Occipital lobe (tissue), 2 donors: ENCODE measurements around the gene UBR7. TPM values are rescaled to one million over a fixed set of nuclear protein-coding genes. Genes with fewer than 3 reads are reported as not detected.

Experiments used
- DNase-seq: peaks from one replicate; lab custom pipeline; 2025; lab: John Stamatoyannopoulos, UW
- total RNA-seq: library from RNA; depleted of rRNA; stranded (reverse); fragments of >200 nt; gene quantifications from one replicate; pipeline ENCODE4 v1.2.3, GENCODE V29; 2014

UBR7 gene
- total RNA-seq, 1 donor from 2014 or later, result 56.6 TPM

DNA sequence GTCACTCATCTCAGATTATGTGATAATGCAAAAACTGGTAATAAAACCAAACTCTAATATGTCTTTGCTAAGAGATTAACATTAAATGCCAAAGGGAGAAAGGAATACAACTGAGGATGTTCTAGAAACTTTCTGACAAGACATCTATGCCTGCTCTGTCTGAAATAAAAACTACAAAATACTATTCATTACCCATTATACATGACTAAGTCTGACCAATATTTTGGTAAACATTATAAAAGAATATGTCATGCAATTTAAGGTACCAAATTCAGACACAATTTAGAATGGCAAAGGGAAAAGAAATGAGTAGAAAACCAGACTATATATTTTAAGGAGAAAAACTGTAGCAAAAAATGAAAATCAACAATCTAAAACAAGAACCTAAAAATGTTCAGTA, 39.5 kb downstream of the UBR7 start:
- DNase-seq, result no peak

- no peak for DNase-seq
These were observed 42.2 kb downstream of the UBR7 start for GRCh38 chr14:93249128-93249831.

DNA sequence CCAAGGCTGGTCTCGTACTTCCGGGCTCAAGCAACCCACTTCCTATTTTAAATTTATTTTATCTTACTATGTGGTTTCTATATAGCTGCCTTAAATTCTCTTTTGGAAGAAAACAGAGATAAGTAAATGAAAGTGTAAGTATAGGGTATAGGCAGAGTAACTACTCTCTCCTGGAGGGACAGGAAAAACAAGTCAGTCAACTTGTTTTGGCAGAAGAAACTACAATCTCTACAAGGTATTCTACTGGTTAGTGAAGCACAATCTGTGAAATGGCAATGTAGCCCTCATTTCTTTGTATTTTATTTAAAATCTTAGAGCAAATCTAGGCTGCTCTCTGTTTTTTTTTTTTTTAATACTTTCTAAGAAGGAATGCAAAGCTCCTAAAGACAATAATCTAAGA, 55.4 kb downstream of the UBR7 start:
- no peak for DNase-seq

GRCh38 chr14:93263416-93263815, 56.4 kb downstream of the UBR7 start:
- no peak for DNase-seq

GRCh38 chr14:93266127-93266526, 59.1 kb downstream of the UBR7 start:
- DNase-seq, result no peak

- no peak for DNase-seq
These were observed 60.2 kb downstream of the UBR7 start for GRCh38 chr14:93267149-93267711.

DNA sequence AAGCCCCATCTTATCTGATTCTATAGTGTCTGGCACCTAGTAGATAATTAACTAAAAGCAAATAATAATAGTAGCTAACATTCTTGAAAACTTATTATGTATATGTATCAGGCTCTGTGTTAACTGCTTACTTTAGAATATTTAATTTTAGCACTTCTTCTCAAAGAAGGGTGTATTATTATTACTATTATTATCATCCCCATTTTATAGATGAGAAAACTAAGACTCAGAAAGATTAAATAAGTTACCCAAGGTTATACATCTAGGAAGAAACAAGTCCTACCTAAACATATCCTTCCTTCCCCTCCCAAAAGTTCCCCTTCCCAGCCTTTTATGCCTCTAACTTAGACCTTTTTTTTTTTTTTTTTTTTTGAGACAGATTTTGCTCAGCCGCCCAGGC, 61.4 kb downstream of the UBR7 start:
- DNase-seq, result no peak

GRCh38 chr14:93269341-93270068, 62.4 kb downstream of the UBR7 start:
- DNase-seq, result peak; percentile 14

DNA sequence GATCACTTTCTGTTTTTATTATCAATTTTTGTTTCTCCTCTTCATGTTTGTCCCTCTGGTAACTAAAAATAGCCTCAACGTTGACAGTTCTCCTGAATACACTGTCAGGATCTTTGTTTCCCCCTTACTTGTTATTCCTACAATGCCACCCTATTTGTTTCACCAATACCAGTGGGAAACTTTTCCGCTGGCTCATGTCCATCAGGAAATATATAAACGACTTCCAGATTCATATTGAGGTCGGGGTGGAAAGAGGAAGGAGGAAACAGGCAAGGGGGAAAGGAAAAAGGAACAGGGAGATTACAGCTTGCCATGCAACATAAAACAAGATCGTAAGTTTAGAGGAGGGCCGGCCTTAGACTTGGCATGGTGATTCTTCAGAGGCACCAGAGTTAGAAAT, 64.1 kb downstream of the UBR7 start:
- DNase-seq, result no peak

DNA sequence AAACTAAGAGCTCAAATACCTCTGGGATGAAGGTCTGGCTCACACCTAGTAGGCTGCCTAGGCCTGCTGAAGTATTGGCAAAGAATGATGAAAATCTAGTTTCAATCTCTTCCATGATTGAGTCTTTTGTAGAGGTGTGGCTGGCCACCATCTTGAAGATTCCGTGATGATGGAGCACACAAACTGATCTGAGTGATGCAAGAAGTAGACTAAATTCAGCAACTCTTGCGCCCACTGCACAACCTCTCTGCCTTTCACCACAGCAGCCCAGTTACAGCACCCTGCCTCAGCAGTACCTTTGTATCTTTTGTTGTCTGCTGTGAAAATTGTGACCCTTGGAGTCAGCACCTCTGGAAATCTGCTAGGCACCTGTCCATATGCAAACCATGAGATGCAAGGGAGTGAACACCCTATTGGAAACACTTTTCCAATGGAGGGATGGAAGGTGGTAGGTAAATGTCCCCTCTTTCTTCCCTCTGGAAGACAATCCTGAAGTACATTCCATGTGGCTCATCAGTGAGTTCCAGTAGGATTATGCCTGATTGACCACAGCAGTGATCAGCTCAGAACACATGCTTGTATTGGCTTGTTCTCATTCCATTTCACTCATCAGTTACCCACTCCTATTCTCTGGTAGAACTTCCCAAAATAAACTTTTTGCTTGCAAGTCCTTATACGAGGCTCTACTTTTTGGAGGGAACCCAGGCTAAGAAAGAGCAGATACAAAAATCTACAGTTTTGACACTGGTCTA, 67.2 kb downstream of the UBR7 start:
- no peak for DNase-seq

- DNase-seq, result no peak
These were observed 69.1 kb downstream of the UBR7 start for GRCh38 chr14:93276031-93276716.

Other genes with a start within 250 kb of the UBR7 start
- gene ITPK1, start 91.3 kb upstream of the UBR7 start, total RNA-seq, result 24.3 TPM
- 70.3 TPM for gene MOAP1, start 22.4 kb upstream of the UBR7 start, total RNA-seq
- 8.6 TPM for gene LYSET, start 21.9 kb upstream of the UBR7 start, total RNA-seq
- gene GON7, start 191 bp upstream of the UBR7 start, total RNA-seq, result 11.9 TPM
- gene BTBD7, start 125.8 kb downstream of the UBR7 start, total RNA-seq, result 55.7 TPM
- gene COX8C, start 139.9 kb downstream of the UBR7 start, total RNA-seq, result not detected
- gene UNC79, start 223.7 kb downstream of the UBR7 start, total RNA-seq, result 51.9 TPM